Stomach smooth muscle (tissue), 2 donors: ENCODE data around the gene DBX2.

Experiments used
- H3K27ac ChIP-seq: one replicate; pipeline ENCODE4 v1.7.0; 2013; ENCODE audit warnings: mild to moderate bottlenecking, low read length, inconsistent platforms
- H3K27me3 ChIP-seq, 2 donors: one replicate each; pipeline ENCODE4 v1.7.0; 2013; ENCODE audit warnings: low read length in 2 of 2; ENCODE audit not compliant: insufficient read depth in 2 of 2, control insufficient read depth in 1 of 2
- H3K36me3 ChIP-seq, 2 donors: one replicate each; pipeline ENCODE4 v1.7.0; 2013; ENCODE audit warnings: low read length in 2 of 2; ENCODE audit not compliant: control insufficient read depth in 2 of 2, insufficient read depth in 2 of 2
- H3K4me1 ChIP-seq: one replicate; pipeline ENCODE4 v1.7.0; 2013; ENCODE audit warnings: low read length; ENCODE audit not compliant: control insufficient read depth, insufficient read depth
- H3K4me3 ChIP-seq, 2 donors: one replicate each; pipeline ENCODE4 v1.7.0; 2013; ENCODE audit warnings: low read length in 2 of 2
- H3K9ac ChIP-seq, 2 donors: one replicate each; pipeline ENCODE4 v1.7.0; 2013; ENCODE audit warnings: low read length in 2 of 2, mild to moderate bottlenecking in 1 of 2
- H3K9me3 ChIP-seq, 2 donors: one replicate each; pipeline ENCODE4 v1.7.0; 2013; ENCODE audit warnings: low read length in 2 of 2; ENCODE audit not compliant: control insufficient read depth in 2 of 2
- donor health status: healthy.
- donor health status: Pancreatic carcinoma.

Gene DBX2

GRCh38 chr12:45065125-45065626, 14.3 kb upstream of the DBX2 start:
- Histone ChIP-seq H3K9ac (no peak overlapping the region), H3K9me3 (no peaks in the 10 kb centered on the region), H3K27ac (no peak overlapping the region), H3K4me1 (no peaks in the 10 kb centered on the region), H3K27me3 (no peaks in the 10 kb centered on the region), H3K36me3 (no peaks in the 10 kb centered on the region), H3K4me3 (no peak overlapping the region)

GRCh38 chr12:45060976-45061375, 10.1 kb upstream of the DBX2 start:
- no peaks in the 10 kb centered on the region for H3K9me3 ChIP-seq
- H3K9ac ChIP-seq, result no peak overlapping the region
- no peaks in the 10 kb centered on the region for H3K36me3 ChIP-seq
- H3K27me3 ChIP-seq, result no peaks in the 10 kb centered on the region
- no peak overlapping the region for H3K27ac ChIP-seq
- no peak overlapping the region for H3K4me3 ChIP-seq
- no peaks in the 10 kb centered on the region for H3K4me1 ChIP-seq

- no peak overlapping the region for H3K27ac ChIP-seq
- peaks cover 4 to 13% of the 10 kb centered on the region in 2 donors for H3K27me3 ChIP-seq
- H3K9ac ChIP-seq, result no peak overlapping the region
- H3K36me3 ChIP-seq, result no peaks in the 10 kb centered on the region
- peaks cover 4% of the 10 kb centered on the region for H3K4me1 ChIP-seq
- H3K9me3 ChIP-seq, result no peaks in the 10 kb centered on the region
- H3K4me3 ChIP-seq, result peak overlapping the region in 1 of 2 donors; percentile 56
Observed at GRCh38 chr12:45051572-45052125, 750 bp upstream of the DBX2 start.

GRCh38 chr12:45049912-45050750, 768 bp downstream of the DBX2 start:
- Histone ChIP-seq H3K9me3 (no peaks in the 10 kb centered on the region), H3K36me3 (no peaks in the 10 kb centered on the region), H3K4me1 (peaks cover 4% of the 10 kb centered on the region), H3K27me3 (peaks cover 4 to 13% of the 10 kb centered on the region in 2 donors), H3K4me3 (peak overlapping the region in 1 of 2 donors; percentile 56), H3K9ac (no peak overlapping the region), H3K27ac (no peak overlapping the region)

- Histone ChIP-seq H3K9ac (no peak overlapping the region), H3K36me3 (no peaks in the 10 kb centered on the region), H3K4me3 (no peak overlapping the region)
Observed at GRCh38 chr12:45042599-45042998, 8.3 kb downstream of the DBX2 start.

GRCh38 chr12:45040977-45041376, 9.9 kb downstream of the DBX2 start:
- no peak overlapping the region for H3K9ac ChIP-seq
- H3K27ac ChIP-seq, result no peak overlapping the region
- no peak overlapping the region for H3K4me3 ChIP-seq
- no peaks in the 10 kb centered on the region for H3K9me3 ChIP-seq
- H3K27me3 ChIP-seq, result no peaks in the 10 kb centered on the region
- H3K36me3 ChIP-seq, result no peaks in the 10 kb centered on the region
- no peaks in the 10 kb centered on the region for H3K4me1 ChIP-seq

More at GRCh38 chr12:45042599-45042998, 8.3 kb downstream of the DBX2 start:
- Histone ChIP-seq H3K27ac (no peak overlapping the region), H3K4me1 (no peaks in the 10 kb centered on the region), H3K9me3 (no peaks in the 10 kb centered on the region), H3K27me3 (no peaks in the 10 kb centered on the region)

GRCh38 chr12:45039757-45040156, 11.1 kb downstream of the DBX2 start:
- H3K4me3 ChIP-seq, result no peak overlapping the region
- H3K27ac ChIP-seq, result no peak overlapping the region
- no peaks in the 10 kb centered on the region for H3K4me1 ChIP-seq
- no peaks in the 10 kb centered on the region for H3K27me3 ChIP-seq
- H3K9me3 ChIP-seq, result no peaks in the 10 kb centered on the region
- H3K36me3 ChIP-seq, result no peaks in the 10 kb centered on the region
- no peak overlapping the region for H3K9ac ChIP-seq

GRCh38 chr12:45034861-45035265, 16.0 kb downstream of the DBX2 start:
- no peak overlapping the region for H3K9ac ChIP-seq
- H3K27me3 ChIP-seq, result no peaks in the 10 kb centered on the region
- H3K4me3 ChIP-seq, result no peak overlapping the region
- H3K27ac ChIP-seq, result no peak overlapping the region
- H3K9me3 ChIP-seq, result no peaks in the 10 kb centered on the region
- no peaks in the 10 kb centered on the region for H3K36me3 ChIP-seq
- H3K4me1 ChIP-seq, result no peaks in the 10 kb centered on the region

GRCh38 chr12:45017916-45018315, 33.0 kb downstream of the DBX2 start:
- H3K9me3 ChIP-seq, result no peaks in the 10 kb centered on the region

GRCh38 chr12:45014396-45014795, 36.5 kb downstream of the DBX2 start:
- H3K4me3 ChIP-seq, result no peak overlapping the region
- no peaks in the 10 kb centered on the region for H3K36me3 ChIP-seq
- H3K27ac ChIP-seq, result no peak overlapping the region
- H3K9me3 ChIP-seq, result no peaks in the 10 kb centered on the region
- no peaks in the 10 kb centered on the region for H3K27me3 ChIP-seq
- no peak overlapping the region for H3K9ac ChIP-seq
- no peaks in the 10 kb centered on the region for H3K4me1 ChIP-seq

More at GRCh38 chr12:45017916-45018315, 33.0 kb downstream of the DBX2 start:
- Histone ChIP-seq H3K9ac (no peak overlapping the region), H3K4me3 (no peak overlapping the region), H3K36me3 (no peaks in the 10 kb centered on the region), H3K4me1 (no peaks in the 10 kb centered on the region), H3K27ac (no peak overlapping the region), H3K27me3 (no peaks in the 10 kb centered on the region)

GRCh38 chr12:45012749-45013148, 38.1 kb downstream of the DBX2 start:
- no peaks in the 10 kb centered on the region for H3K4me1 ChIP-seq
- no peaks in the 10 kb centered on the region for H3K9me3 ChIP-seq
- H3K27ac ChIP-seq, result no peak overlapping the region
- H3K27me3 ChIP-seq, result no peaks in the 10 kb centered on the region
- no peak overlapping the region for H3K9ac ChIP-seq
- H3K4me3 ChIP-seq, result no peak overlapping the region
- no peaks in the 10 kb centered on the region for H3K36me3 ChIP-seq
